H1 (cell line): ENCODE measurements around the gene UGT1A7.

Experiments
- CBX8 ChIP-seq: fragments of 300-800, 300-1000 bp; sonication (generic); IDR thresholded peaks from 2 replicates; pipeline ENCODE4 v1.7.1; 2016; ENCODE audit warnings: low read depth, low read length, borderline replicate concordance
- EP300 ChIP-seq, 2 experiments: IDR thresholded peaks; 1 replicate in 1 of 2; 2 replicates in 1 of 2; pipeline ENCODE4 v1.6.1; 2011 to 2012; ENCODE audit warnings: low read depth in 2 of 2, low read length in 2 of 2, mild to moderate bottlenecking in 2 of 2, borderline replicate concordance in 1 of 2, inconsistent platforms in 1 of 2, moderate library complexity in 1 of 2
- FOSL1 ChIP-seq: IDR thresholded peaks from 2 replicates; pipeline ENCODE4 v1.6.1; 2011; ENCODE audit warnings: mild to moderate bottlenecking, low read depth, low read length, moderate library complexity; ENCODE audit not compliant: insufficient read depth
- HDAC6 ChIP-seq: IDR thresholded peaks from one replicate; pipeline ENCODE4 v1.7.1; 2012; ENCODE audit warnings: low read depth, mild to moderate bottlenecking, inconsistent platforms, low read length, moderate library complexity
- MAX ChIP-seq: IDR thresholded peaks from 2 replicates; pipeline ENCODE4 v1.6.1; 2012; ENCODE audit warnings: inconsistent platforms
- POLR2A ChIP-seq, 2 experiments: IDR thresholded peaks; 1 replicate in 1 of 2; 2 replicates in 1 of 2; pipeline ENCODE4 v1.6.1; 2011; ENCODE audit warnings: low read depth in 2 of 2, low read length in 2 of 2, mild to moderate bottlenecking in 2 of 2; ENCODE audit errors: control extremely low read depth in 1 of 2
- RXRA ChIP-seq: IDR thresholded peaks from 2 replicates; pipeline ENCODE4 v1.6.1; 2011; ENCODE audit warnings: low read depth, mild to moderate bottlenecking, low read length, moderate library complexity; ENCODE audit not compliant: insufficient read depth
- SIN3A ChIP-seq, 2 experiments: IDR thresholded peaks in 1 of 2; conservative IDR thresholded peaks in 1 of 2; 2 replicates each; pipeline ENCODE4 v1.6.1; 2011 to 2012; ENCODE audit warnings: low read length in 2 of 2, improper control_type of control experiment in 1 of 2, low read depth in 1 of 2, mild to moderate bottlenecking in 1 of 2
- TF ChIP-seq, protein P1 (sequence below), 3 experiments: IDR thresholded peaks; 1 replicate in 2 of 3; 2 replicates in 1 of 3; pipeline versions ENCODE4 v1.5.1 to v1.6.1; 2011; ENCODE audit warnings: low read length in 3 of 3, mild to moderate bottlenecking in 3 of 3, inconsistent platforms in 2 of 3, low read depth in 1 of 3, moderate library complexity in 1 of 3; ENCODE audit not compliant: insufficient read depth in 1 of 3; ENCODE audit errors: control extremely low read depth in 1 of 3

DNA sequence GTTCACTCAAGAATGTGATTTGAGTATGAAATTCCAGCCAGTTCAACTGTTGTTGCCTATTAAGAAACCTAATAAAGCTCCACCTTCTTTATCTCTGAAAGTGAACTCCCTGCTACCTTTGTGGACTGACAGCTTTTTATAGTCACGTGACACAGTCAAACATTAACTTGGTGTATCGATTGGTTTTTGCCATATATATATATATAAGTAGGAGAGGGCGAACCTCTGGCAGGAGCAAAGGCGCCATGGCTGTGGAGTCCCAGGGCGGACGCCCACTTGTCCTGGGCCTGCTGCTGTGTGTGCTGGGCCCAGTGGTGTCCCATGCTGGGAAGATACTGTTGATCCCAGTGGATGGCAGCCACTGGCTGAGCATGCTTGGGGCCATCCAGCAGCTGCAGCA, 78.3 kb downstream of the UGT1A7 start, which contains the start of gene UGT1A1:
- TF ChIP-seq SIN3A (conservative IDR thresholded peaks at IDR 0.05 in 1 of 2, IDR thresholded peaks at IDR 0.05 in 1 of 2; ENCODE audit: low read depth in 1 of 2, low read length in 2 of 2): no peak
- TF ChIP-seq, protein P1, sequence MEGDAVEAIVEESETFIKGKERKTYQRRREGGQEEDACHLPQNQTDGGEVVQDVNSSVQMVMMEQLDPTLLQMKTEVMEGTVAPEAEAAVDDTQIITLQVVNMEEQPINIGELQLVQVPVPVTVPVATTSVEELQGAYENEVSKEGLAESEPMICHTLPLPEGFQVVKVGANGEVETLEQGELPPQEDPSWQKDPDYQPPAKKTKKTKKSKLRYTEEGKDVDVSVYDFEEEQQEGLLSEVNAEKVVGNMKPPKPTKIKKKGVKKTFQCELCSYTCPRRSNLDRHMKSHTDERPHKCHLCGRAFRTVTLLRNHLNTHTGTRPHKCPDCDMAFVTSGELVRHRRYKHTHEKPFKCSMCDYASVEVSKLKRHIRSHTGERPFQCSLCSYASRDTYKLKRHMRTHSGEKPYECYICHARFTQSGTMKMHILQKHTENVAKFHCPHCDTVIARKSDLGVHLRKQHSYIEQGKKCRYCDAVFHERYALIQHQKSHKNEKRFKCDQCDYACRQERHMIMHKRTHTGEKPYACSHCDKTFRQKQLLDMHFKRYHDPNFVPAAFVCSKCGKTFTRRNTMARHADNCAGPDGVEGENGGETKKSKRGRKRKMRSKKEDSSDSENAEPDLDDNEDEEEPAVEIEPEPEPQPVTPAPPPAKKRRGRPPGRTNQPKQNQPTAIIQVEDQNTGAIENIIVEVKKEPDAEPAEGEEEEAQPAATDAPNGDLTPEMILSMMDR (IDR thresholded peaks at IDR 0.05; ENCODE audit: control extremely low read depth in 1 of 3, insufficient read depth in 1 of 3, low read depth in 1 of 3, low read length in 3 of 3): no peak
- no peak for TF ChIP-seq FOSL1
- no peak for TF ChIP-seq POLR2A (IDR thresholded peaks at IDR 0.05; ENCODE audit: control extremely low read depth in 1 of 2, low read depth in 2 of 2, low read length in 2 of 2)
- TF ChIP-seq HDAC6: no peak
- no peak for TF ChIP-seq RXRA
- TF ChIP-seq EP300 (IDR thresholded peaks at IDR 0.05; ENCODE audit: borderline replicate concordance in 1 of 2, low read depth in 2 of 2, low read length in 2 of 2): no peak
- TF ChIP-seq MAX: no peak
- TF ChIP-seq CBX8: no peak
